Lower lobe of right lung (tissue), 2 donors: ENCODE data around the gene MFGE8. TPM values are rescaled to one million over a fixed set of nuclear protein-coding genes. Genes with fewer than 3 reads are reported as not detected.

Source experiments
- ATAC-seq, 2 donors: fragments of 200-7000 bp; cut with Tn5 transposase; one replicate each; pipeline ENCODE4 v1.9.1; 2020 to 2022; ENCODE audit warnings: mild to moderate bottlenecking in 2 of 2, moderate library complexity in 2 of 2
- DNase-seq: peaks from one replicate; pipeline ENCODE4 v3.0.0-alpha.2; 2020
- H3K27ac ChIP-seq: fragments of 200-600 bp; one replicate; pipeline ENCODE4 v1.8.0; 2022
- H3K27me3 ChIP-seq: fragments of 200-600 bp; one replicate; pipeline ENCODE4 v1.8.0; 2022; ENCODE audit warnings: low read depth
- H3K36me3 ChIP-seq: fragments of 200-600 bp; one replicate; pipeline ENCODE4 v1.8.0; 2022; ENCODE audit warnings: mild to moderate bottlenecking
- H3K4me1 ChIP-seq: fragments of 200-600 bp; one replicate; pipeline ENCODE4 v1.8.0; 2022
- H3K4me3 ChIP-seq: fragments of 200-600 bp; one replicate; pipeline ENCODE4 v1.8.0; 2022; ENCODE audit warnings: mild to moderate bottlenecking
- H3K9me3 ChIP-seq: fragments of 200-600 bp; one replicate; pipeline ENCODE4 v1.8.0; 2022
- intact Hi-C: fragments of 100-400 bp; cut with DNase I; formaldehyde crosslinking; loops from one replicate; pipeline ENCODE4 v1.11.0; 2022
- total RNA-seq: library from RNA; stranded (reverse); fragmentation: NEBNext Ultra II Directional; extraction: Animal tissue kit (Norgen Biotek cat#: 25700); gene quantifications from one replicate; pipeline ENCODE4 v1.2.1, GENCODE V29; 2021
- TF ChIP-seq, protein P1 (sequence below): fragments of 200-600 bp; IDR thresholded peaks from one replicate; pipeline ENCODE4 v1.8.0; 2022; ENCODE audit warnings: antibody characterized with exemption, mild to moderate bottlenecking
- donor health status: DM: no; HTN: yes; CAD: no; lungs with severe emphysema.

MFGE8 gene
- total RNA-seq, 1 donor from 2014 or later, result 125 TPM

DNA sequence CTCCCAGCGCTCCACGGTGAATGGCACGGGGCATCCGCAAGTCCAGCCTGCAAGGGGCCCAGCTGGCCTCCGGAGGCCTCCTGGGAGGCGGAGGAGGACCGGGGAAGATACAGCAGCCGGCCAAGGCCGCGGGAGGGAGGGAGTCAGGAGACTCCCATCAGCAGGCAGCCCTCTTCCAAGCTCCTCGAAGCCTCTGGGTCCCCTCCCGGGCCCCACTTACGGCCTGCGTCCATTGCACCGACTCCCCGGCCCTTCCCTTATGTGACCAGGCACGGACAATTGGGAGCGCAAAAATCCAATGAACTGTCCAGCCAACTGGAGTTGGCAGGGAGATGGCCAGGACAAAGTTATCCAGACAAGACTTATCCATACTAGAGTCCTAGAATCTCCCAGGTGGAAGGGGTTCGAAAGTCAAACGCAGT is 668 bp downstream of the MFGE8 start:
- ATAC-seq, result peak; percentile 17 to 41
- intact Hi-C loops, result no loop called here
- H3K4me3 ChIP-seq, result peak overlapping the region; percentile 86
- no peaks in the 10 kb centered on the region for H3K9me3 ChIP-seq
- H3K4me1 ChIP-seq, result peaks cover 25% of the 10 kb centered on the region
- no peaks in the 10 kb centered on the region for H3K27me3 ChIP-seq
- TF ChIP-seq, protein P1, sequence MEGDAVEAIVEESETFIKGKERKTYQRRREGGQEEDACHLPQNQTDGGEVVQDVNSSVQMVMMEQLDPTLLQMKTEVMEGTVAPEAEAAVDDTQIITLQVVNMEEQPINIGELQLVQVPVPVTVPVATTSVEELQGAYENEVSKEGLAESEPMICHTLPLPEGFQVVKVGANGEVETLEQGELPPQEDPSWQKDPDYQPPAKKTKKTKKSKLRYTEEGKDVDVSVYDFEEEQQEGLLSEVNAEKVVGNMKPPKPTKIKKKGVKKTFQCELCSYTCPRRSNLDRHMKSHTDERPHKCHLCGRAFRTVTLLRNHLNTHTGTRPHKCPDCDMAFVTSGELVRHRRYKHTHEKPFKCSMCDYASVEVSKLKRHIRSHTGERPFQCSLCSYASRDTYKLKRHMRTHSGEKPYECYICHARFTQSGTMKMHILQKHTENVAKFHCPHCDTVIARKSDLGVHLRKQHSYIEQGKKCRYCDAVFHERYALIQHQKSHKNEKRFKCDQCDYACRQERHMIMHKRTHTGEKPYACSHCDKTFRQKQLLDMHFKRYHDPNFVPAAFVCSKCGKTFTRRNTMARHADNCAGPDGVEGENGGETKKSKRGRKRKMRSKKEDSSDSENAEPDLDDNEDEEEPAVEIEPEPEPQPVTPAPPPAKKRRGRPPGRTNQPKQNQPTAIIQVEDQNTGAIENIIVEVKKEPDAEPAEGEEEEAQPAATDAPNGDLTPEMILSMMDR, result no peak
- no peak for DNase-seq
- peaks cover 14% of the 10 kb centered on the region for H3K36me3 ChIP-seq
- peak overlapping the region; percentile 75 for H3K27ac ChIP-seq

DNA sequence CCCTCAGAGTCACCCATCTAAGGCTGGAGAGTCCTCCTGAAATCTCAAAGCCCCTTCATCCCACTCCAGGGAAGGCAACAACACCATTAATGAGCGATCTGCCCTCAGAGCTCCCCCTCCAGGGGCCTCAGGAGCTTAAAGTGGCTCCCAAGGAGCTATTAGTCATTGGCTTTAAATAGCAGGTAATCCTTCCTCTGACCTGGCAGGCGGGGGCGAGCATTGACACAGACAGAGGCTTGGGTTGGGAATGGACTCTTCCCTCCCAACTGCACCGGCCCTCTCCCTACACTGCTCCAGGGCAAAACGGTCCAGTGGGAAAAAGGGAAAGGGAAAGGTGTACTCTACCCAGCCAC is 1.4 kb downstream of the MFGE8 start:
- DNase-seq (no peak), ATAC-seq (peak; percentile 44 to 51)
- no peaks in the 10 kb centered on the region for H3K27me3 ChIP-seq
- intact Hi-C loops, result no loop called here
- TF ChIP-seq, protein P1, result no peak
- peaks cover 25% of the 10 kb centered on the region for H3K4me1 ChIP-seq
- peak overlapping the region; percentile 86 for H3K4me3 ChIP-seq
- H3K36me3 ChIP-seq, result peaks cover 16% of the 10 kb centered on the region
- H3K27ac ChIP-seq, result no peak overlapping the region
- H3K9me3 ChIP-seq, result no peaks in the 10 kb centered on the region

DNA sequence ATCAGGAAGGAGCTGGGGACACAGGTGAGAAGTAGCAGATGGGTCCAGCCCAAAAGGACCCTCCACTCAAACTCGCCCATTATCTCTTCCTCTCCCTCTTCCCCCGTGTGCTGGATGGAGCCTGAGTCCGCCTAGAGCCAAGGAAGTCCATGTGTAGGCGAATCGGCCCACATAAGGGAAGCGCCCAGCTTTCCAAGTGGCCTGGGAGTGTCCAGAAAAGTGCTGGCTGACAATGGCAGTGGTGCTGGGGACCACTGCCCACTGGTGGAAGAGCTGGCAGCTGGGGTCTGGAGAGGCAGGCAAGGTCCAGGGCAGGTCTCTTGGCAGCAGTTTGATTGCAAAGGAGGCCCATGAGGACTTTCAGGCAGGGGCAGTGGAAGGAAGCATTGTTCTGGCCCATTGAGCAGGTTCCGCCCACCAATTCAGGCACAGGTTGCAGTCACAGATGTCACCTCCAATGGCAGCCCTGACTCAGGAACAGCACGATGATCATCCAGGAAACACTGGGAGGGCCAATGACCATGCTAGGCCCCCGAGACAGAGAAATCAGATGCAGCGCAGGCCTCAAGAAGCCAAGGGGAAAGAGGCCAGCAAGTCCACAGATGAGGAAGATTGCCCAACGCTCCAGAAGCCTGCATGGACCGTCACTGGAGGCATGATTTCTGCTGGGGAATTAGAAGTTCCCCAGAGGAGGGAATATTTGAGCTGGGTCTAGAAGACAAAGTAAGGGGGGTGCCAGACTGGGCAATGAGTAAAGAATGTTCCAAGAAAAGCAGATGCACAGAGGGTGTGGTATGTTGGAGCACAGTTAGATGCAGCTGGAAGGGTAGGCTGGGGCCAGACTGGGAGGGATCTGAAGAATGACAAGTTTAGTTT is 3.0 kb downstream of the MFGE8 start:
- H3K4me1 ChIP-seq, result peaks cover 28% of the 10 kb centered on the region
- no peak overlapping the region for H3K27ac ChIP-seq
- intact Hi-C loops, result no loop called here
- H3K4me3 ChIP-seq, result no peak overlapping the region
- ATAC-seq (no peak), DNase-seq (no peak)
- peaks cover 21% of the 10 kb centered on the region for H3K36me3 ChIP-seq
- TF ChIP-seq, protein P1, result no peak
- H3K27me3 ChIP-seq, result no peaks in the 10 kb centered on the region
- H3K9me3 ChIP-seq, result no peaks in the 10 kb centered on the region

DNA sequence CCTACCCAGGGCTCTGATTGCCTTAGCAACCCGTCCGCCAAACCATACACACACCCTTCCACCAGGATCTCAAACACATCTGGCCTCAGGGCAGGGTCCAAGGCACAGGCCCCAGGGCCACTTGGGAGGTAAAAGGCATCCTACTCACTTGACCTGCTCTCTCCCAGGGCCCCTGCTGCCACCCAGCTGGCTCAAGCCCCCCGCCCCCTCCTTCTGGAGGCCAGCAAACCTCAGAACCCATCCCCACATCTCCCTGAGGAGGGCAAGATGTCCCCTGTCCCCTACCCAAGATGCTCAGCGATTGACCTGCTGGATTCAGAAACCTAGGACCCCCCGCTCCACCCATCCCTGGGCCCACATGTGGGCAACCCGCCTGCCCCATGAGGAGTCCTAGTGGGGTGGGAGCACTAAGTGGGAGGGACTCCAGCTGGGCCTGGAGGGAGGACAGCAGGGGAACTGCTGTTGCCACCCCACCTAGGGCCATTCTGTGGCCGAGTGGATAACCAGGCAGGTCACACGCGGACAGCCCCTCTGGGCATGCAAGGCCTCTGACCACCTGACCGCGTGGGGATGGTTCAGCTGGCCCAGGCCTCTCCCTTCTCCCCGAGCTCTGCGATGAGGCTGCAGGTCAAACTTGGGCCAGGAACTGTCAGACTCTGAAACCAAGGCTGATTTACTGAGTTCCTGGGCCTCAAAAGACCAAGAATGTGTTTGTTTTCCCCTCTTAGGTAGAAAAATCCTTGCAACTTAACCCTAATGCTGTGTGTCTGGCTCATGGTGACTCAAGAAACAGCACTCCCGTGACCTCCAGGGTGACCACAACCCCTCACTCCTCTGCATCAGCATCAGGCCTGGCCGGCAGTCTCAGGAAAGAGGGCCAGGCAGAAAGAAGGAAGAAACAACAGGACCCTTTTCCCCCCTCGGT is 4.2 kb downstream of the MFGE8 start:
- DNase-seq, result no peak
- peaks cover 36% of the 10 kb centered on the region for H3K4me1 ChIP-seq
- intact Hi-C loops, result no loop called here
- H3K4me3 ChIP-seq, result no peak overlapping the region
- H3K9me3 ChIP-seq, result no peaks in the 10 kb centered on the region
- no peak overlapping the region for H3K27ac ChIP-seq
- no peak for ATAC-seq
- peaks cover 21% of the 10 kb centered on the region for H3K36me3 ChIP-seq
- TF ChIP-seq, protein P1, result no peak
- H3K27me3 ChIP-seq, result no peaks in the 10 kb centered on the region

DNA sequence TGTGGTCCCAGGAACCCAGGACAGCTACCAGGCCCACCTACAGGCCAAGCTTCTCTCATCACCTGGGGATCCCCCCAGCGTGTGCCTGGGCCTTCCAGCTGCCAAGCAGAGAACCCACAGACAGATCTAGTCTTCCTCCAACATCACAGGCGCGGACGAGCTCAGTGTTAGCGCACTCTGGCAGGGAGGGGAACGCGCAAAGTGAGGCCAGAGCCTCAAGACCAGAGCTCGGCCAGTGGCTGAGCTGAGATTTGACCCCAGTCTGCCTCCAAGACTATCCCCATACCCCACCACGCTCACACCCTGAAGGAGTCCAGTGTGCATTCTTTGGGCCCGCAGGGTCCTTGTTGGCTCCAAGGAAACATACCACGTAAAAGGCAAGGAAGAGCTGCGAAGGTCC is 5.1 kb downstream of the MFGE8 start:
- TF ChIP-seq, protein P1, result no peak
- H3K4me3 ChIP-seq, result no peak overlapping the region
- peaks cover 21% of the 10 kb centered on the region for H3K36me3 ChIP-seq
- DNase-seq, result no peak
- no peak overlapping the region for H3K27ac ChIP-seq
- no peaks in the 10 kb centered on the region for H3K9me3 ChIP-seq
- H3K27me3 ChIP-seq, result no peaks in the 10 kb centered on the region
- peaks cover 31% of the 10 kb centered on the region for H3K4me1 ChIP-seq
- ATAC-seq, result no peak
- intact Hi-C loops, result no loop called here
